ENCODE data around the gene CD47. TPM values are rescaled to one million over a fixed set of nuclear protein-coding genes. Genes with fewer than 3 reads are reported as not detected.

The CD47 gene
- total and polyA plus RNA-seq, 7 experiments from 2014 or later, result 130 to 232 (median 171) TPM

- Mint-ChIP-seq H3K9me3 (peaks cover 0 to 2% (median 0%) of the 10 kb centered on the region in 11 donors), H3K27ac (no peak overlapping the region), H3K4me3 (no peak overlapping the region), H3K4me1 (peaks cover 0 to 11% (median 4%) of the 10 kb centered on the region in 7 donors), H3K27me3 (peaks cover 0 to 7% (median 4%) of the 10 kb centered on the region in 5 donors), H3K36me3 (peaks cover 3 to 21% (median 16%) of the 10 kb centered on the region in 5 donors)
- ChIA-PET CTCF (no interaction called here), POLR2A (no interaction called here)
- DNase-seq (no peak), ATAC-seq (no peak)
- no peaks in the 10 kb centered on the region for H3K4me1 ChIP-seq (ENCODE audit: control insufficient read depth in 2 of 2, insufficient read depth in 2 of 2, low read length in 2 of 2)
- H3K4me3 ChIP-seq (ENCODE audit: low read length), result no peak overlapping the region
- intact Hi-C loops (cut with micrococcal nuclease), result no loop called here
- H3K36me3 ChIP-seq (ENCODE audit: control insufficient read depth in 2 of 3, insufficient read depth in 3 of 3, low read length in 3 of 3), result no peaks in the 10 kb centered on the region
- H3K9me3 ChIP-seq (ENCODE audit: control insufficient read depth in 2 of 3, low read length in 3 of 3), result no peaks in the 10 kb centered on the region
- H3K27ac ChIP-seq (ENCODE audit: low read depth, low read length), result no peak overlapping the region
- H3K27me3 ChIP-seq (ENCODE audit: control insufficient read depth in 2 of 2, insufficient read depth in 2 of 2, low read length in 2 of 2), result no peaks in the 10 kb centered on the region
These were observed 78.5 kb downstream of the CD47 start for GRCh38 chr3:108012304-108012703.

GRCh38 chr3:108011616-108012015 lies 79.2 kb downstream of the CD47 start:
- H3K27me3 Mint-ChIP-seq, result peaks cover 0 to 9% (median 3%) of the 10 kb centered on the region in 5 donors
- Histone ChIP-seq H3K4me3 (ENCODE audit: low read length) (no peak overlapping the region), H3K36me3 (ENCODE audit: control insufficient read depth in 2 of 3, insufficient read depth in 3 of 3, low read length in 3 of 3) (no peaks in the 10 kb centered on the region), H3K27me3 (ENCODE audit: control insufficient read depth in 2 of 2, insufficient read depth in 2 of 2, low read length in 2 of 2) (no peaks in the 10 kb centered on the region), H3K27ac (ENCODE audit: low read depth, low read length) (no peak overlapping the region), H3K4me1 (ENCODE audit: control insufficient read depth in 2 of 2, insufficient read depth in 2 of 2, low read length in 2 of 2) (no peaks in the 10 kb centered on the region), H3K9me3 (ENCODE audit: control insufficient read depth in 2 of 3, low read length in 3 of 3) (no peaks in the 10 kb centered on the region)
- ATAC-seq (no peak), DNase-seq (no peak)
- CTCF ChIA-PET, result no interaction called here
- POLR2A ChIA-PET, result no interaction called here
- peaks cover 0 to 10% (median 3%) of the 10 kb centered on the region in 7 donors for H3K4me1 Mint-ChIP-seq
- intact Hi-C loops (cut with micrococcal nuclease), result no loop called here
- H3K9me3 Mint-ChIP-seq, result peaks cover 0 to under 1% (median 0%) of the 10 kb centered on the region in 11 donors
- H3K36me3 Mint-ChIP-seq, result peaks cover 3 to 18% (median 13%) of the 10 kb centered on the region in 5 donors
- H3K27ac Mint-ChIP-seq, result no peak overlapping the region
- H3K4me3 Mint-ChIP-seq, result no peak overlapping the region

GRCh38 chr3:108008931-108009639 lies 81.7 kb downstream of the CD47 start:
- Histone ChIP-seq H3K9me3 (ENCODE audit: control insufficient read depth in 2 of 3, low read length in 3 of 3) (no peaks in the 10 kb centered on the region), H3K4me1 (ENCODE audit: control insufficient read depth in 2 of 2, insufficient read depth in 2 of 2, low read length in 2 of 2) (no peaks in the 10 kb centered on the region), H3K27ac (ENCODE audit: low read depth, low read length) (no peak overlapping the region), H3K27me3 (ENCODE audit: control insufficient read depth in 2 of 2, insufficient read depth in 2 of 2, low read length in 2 of 2) (no peaks in the 10 kb centered on the region), H3K4me3 (ENCODE audit: low read length) (no peak overlapping the region), H3K36me3 (ENCODE audit: control insufficient read depth in 2 of 3, insufficient read depth in 3 of 3, low read length in 3 of 3) (no peaks in the 10 kb centered on the region)
- H3K4me1 Mint-ChIP-seq, result peaks cover 2 to 20% (median 14%) of the 10 kb centered on the region in 7 donors
- peaks cover 3 to 12% (median 8%) of the 10 kb centered on the region in 5 donors for H3K36me3 Mint-ChIP-seq
- H3K27me3 Mint-ChIP-seq, result peaks cover 0 to 17% (median 10%) of the 10 kb centered on the region in 5 donors
- ATAC-seq (no peak), DNase-seq (no peak)
- intact Hi-C loops (cut with micrococcal nuclease), result no loop called here
- POLR2A ChIA-PET, result no interaction called here
- no peak overlapping the region for H3K4me3 Mint-ChIP-seq
- H3K27ac Mint-ChIP-seq, result peak overlapping the region in 1 of 9 donors; percentile 24
- CTCF ChIA-PET, result interaction anchor here (0.6 kb wide), 1 partner anchor 183 kb away, joined by 3 read pairs; no protein-coding TSS in a partner anchor
- H3K9me3 Mint-ChIP-seq, result no peaks in the 10 kb centered on the region

- Mint-ChIP-seq H3K27ac (no peak overlapping the region), H3K4me1 (peaks cover 2 to 23% (median 14%) of the 10 kb centered on the region in 7 donors)
These were observed 82.7 kb downstream of the CD47 start for GRCh38 chr3:108008106-108008505.

GRCh38 chr3:108006881-108007331 lies 83.9 kb downstream of the CD47 start:
- no peak for DNase-seq
- Histone ChIP-seq H3K9me3 (ENCODE audit: control insufficient read depth in 2 of 3, low read length in 3 of 3) (no peaks in the 10 kb centered on the region), H3K27me3 (ENCODE audit: control insufficient read depth in 2 of 2, insufficient read depth in 2 of 2, low read length in 2 of 2) (no peaks in the 10 kb centered on the region), H3K4me3 (ENCODE audit: low read length) (no peak overlapping the region), H3K4me1 (ENCODE audit: control insufficient read depth in 2 of 2, insufficient read depth in 2 of 2, low read length in 2 of 2) (no peaks in the 10 kb centered on the region), H3K27ac (ENCODE audit: low read depth, low read length) (no peak overlapping the region), H3K36me3 (ENCODE audit: control insufficient read depth in 2 of 3, insufficient read depth in 3 of 3, low read length in 3 of 3) (no peaks in the 10 kb centered on the region)
- intact Hi-C loops (cut with micrococcal nuclease), result no loop called here
- H3K27ac Mint-ChIP-seq, result no peak overlapping the region
- ChIA-PET POLR2A (no interaction called here), CTCF (no interaction called here)
- peaks cover 0 to 3% (median 1%) of the 10 kb centered on the region in 5 donors for H3K36me3 Mint-ChIP-seq
- H3K4me3 Mint-ChIP-seq, result no peak overlapping the region
- peak; percentile 37 for ATAC-seq
- peaks cover 0 to 15% (median 10%) of the 10 kb centered on the region in 5 donors for H3K27me3 Mint-ChIP-seq
- H3K9me3 Mint-ChIP-seq, result no peaks in the 10 kb centered on the region
- peaks cover 2 to 23% (median 14%) of the 10 kb centered on the region in 7 donors for H3K4me1 Mint-ChIP-seq

More at GRCh38 chr3:108008106-108008505, 82.7 kb downstream of the CD47 start:
- intact Hi-C loops (cut with micrococcal nuclease), result no loop called here
- no peaks in the 10 kb centered on the region for H3K9me3 ChIP-seq (ENCODE audit: control insufficient read depth in 2 of 3, low read length in 3 of 3)
- H3K27me3 Mint-ChIP-seq, result peaks cover 0 to 15% (median 10%) of the 10 kb centered on the region in 5 donors
- no peaks in the 10 kb centered on the region for H3K9me3 Mint-ChIP-seq
- no peak overlapping the region for H3K4me3 ChIP-seq (ENCODE audit: low read length)
- peaks cover 0 to 12% (median 4%) of the 10 kb centered on the region in 5 donors for H3K36me3 Mint-ChIP-seq
- DNase-seq (no peak), ATAC-seq (no peak)
- H3K36me3 ChIP-seq (ENCODE audit: control insufficient read depth in 2 of 3, insufficient read depth in 3 of 3, low read length in 3 of 3), result no peaks in the 10 kb centered on the region
- H3K27me3 ChIP-seq (ENCODE audit: control insufficient read depth in 2 of 2, insufficient read depth in 2 of 2, low read length in 2 of 2), result no peaks in the 10 kb centered on the region
- no peak overlapping the region for H3K27ac ChIP-seq (ENCODE audit: low read depth, low read length)
- POLR2A ChIA-PET, result no interaction called here
- H3K4me3 Mint-ChIP-seq, result no peak overlapping the region
- H3K4me1 ChIP-seq (ENCODE audit: control insufficient read depth in 2 of 2, insufficient read depth in 2 of 2, low read length in 2 of 2), result no peaks in the 10 kb centered on the region
- CTCF ChIA-PET, result no interaction called here

DNA sequence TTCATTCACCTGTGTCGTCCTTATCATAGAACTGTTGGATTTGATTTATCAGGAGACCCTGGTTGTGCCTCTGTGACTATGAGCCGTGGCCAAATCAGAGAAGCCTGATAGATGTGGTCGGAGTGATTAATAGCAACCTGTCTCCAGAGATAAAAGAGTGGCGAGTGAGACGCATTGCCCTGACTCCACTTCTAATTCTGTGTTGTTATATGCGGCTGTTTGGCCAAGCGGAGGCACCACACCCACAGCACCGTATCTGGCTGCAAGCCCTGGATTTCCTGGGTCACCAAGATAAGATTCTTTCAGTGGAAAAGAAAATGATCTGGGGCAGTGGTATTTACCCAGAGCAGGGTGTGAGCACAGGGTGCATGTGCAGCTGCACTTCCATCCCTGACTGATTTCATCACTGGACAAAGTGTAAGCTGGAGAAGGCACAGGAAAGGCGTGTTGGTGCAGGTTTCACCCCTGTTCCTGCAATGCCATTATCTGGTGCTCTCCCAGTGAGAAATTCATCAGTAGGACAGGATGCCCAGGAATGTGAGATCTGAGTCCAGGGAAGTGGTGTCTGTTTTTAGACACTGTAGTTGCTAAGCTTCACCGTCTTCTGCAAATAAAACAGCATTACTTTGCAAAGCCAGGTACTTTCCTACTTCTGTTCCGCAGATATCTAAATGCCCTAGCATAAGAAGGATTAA lies 84.6 kb downstream of the CD47 start:
- H3K36me3 ChIP-seq (ENCODE audit: control insufficient read depth in 2 of 3, insufficient read depth in 3 of 3, low read length in 3 of 3), result no peaks in the 10 kb centered on the region
- H3K9me3 ChIP-seq (ENCODE audit: control insufficient read depth in 2 of 3, low read length in 3 of 3), result no peaks in the 10 kb centered on the region
- Mint-ChIP-seq H3K4me1 (peaks cover 2 to 23% (median 14%) of the 10 kb centered on the region in 7 donors), H3K27ac (no peak overlapping the region), H3K9me3 (no peaks in the 10 kb centered on the region), H3K36me3 (peaks cover 0 to 3% (median 0%) of the 10 kb centered on the region in 5 donors), H3K4me3 (no peak overlapping the region), H3K27me3 (peaks cover 0 to 17% (median 10%) of the 10 kb centered on the region in 5 donors)
- ATAC-seq (no peak), DNase-seq (no peak)
- intact Hi-C loops (cut with micrococcal nuclease), result no loop called here
- ChIA-PET POLR2A (interaction anchor here (0.6 kb wide), 1 partner anchor 32 kb away, joined by 3 read pairs; no protein-coding TSS in a partner anchor), CTCF (no interaction called here)
- no peaks in the 10 kb centered on the region for H3K27me3 ChIP-seq (ENCODE audit: control insufficient read depth in 2 of 2, insufficient read depth in 2 of 2, low read length in 2 of 2)
- H3K4me1 ChIP-seq (ENCODE audit: control insufficient read depth in 2 of 2, insufficient read depth in 2 of 2, low read length in 2 of 2), result no peaks in the 10 kb centered on the region
- no peak overlapping the region for H3K27ac ChIP-seq (ENCODE audit: low read depth, low read length)
- no peak overlapping the region for H3K4me3 ChIP-seq (ENCODE audit: low read length)
